Astrocyte (in vitro differentiated cells and primary cell): Measurements from ENCODE around the gene COPZ1. TPM values are rescaled to one million over a fixed set of nuclear protein-coding genes. Genes with fewer than 3 reads are reported as not detected.
"Not testable (repeated sequence)": the region's sequence is repeated elsewhere in the genome, so short reads cannot be mapped to it uniquely, and the experiment has no call there.

Experiments
- DNase-seq: peaks from one replicate; pipeline ENCODE4 v3.0.0-alpha.2; 2010; ENCODE audit warnings: low read depth
- FAIRE-seq: peaks from 2 replicates; lab custom pipeline; 2011; peaks lifted over from hg19 to GRCh38; lab: Jason Lieb, UNC
- H2AFZ ChIP-seq: 2 replicates; pipeline ENCODE4 v1.6.0; 2012; ENCODE audit warnings: low read depth, low read length, inconsistent platforms
- H3K27ac ChIP-seq: 2 replicates; pipeline ENCODE4 v1.5.1; 2011; ENCODE audit warnings: low read depth, low read length, inconsistent platforms
- H3K27me3 ChIP-seq: 2 replicates; pipeline ENCODE4 v1.6.0; 2011; ENCODE audit warnings: low read length, inconsistent platforms; ENCODE audit not compliant: insufficient read depth
- H3K36me3 ChIP-seq: 2 replicates; pipeline ENCODE4 v1.5.1; 2011; ENCODE audit warnings: low read length, inconsistent platforms; ENCODE audit not compliant: insufficient read depth
- H3K4me1 ChIP-seq: 2 replicates; pipeline ENCODE4 v1.5.1; 2011; ENCODE audit warnings: low read length, inconsistent platforms; ENCODE audit not compliant: insufficient read depth
- H3K4me2 ChIP-seq: 2 replicates; pipeline ENCODE4 v1.6.0; 2012; ENCODE audit warnings: low read length, inconsistent platforms
- H3K4me3 ChIP-seq: 2 replicates; pipeline ENCODE4 v1.5.1; 2011; ENCODE audit warnings: low read depth, mild to moderate bottlenecking, low read length, inconsistent platforms; ENCODE audit not compliant: insufficient read depth
- H3K79me2 ChIP-seq: 2 replicates; pipeline ENCODE4 v1.6.0; 2012; ENCODE audit warnings: mild to moderate bottlenecking, low read length, inconsistent platforms; ENCODE audit not compliant: insufficient read depth
- H3K9ac ChIP-seq: 2 replicates; pipeline ENCODE4 v1.6.0; 2012; ENCODE audit warnings: mild to moderate bottlenecking, low read length, inconsistent platforms
- H3K9me3 ChIP-seq: 2 replicates; pipeline ENCODE4 v1.5.1; 2012; ENCODE audit warnings: low read depth, mild to moderate bottlenecking, low read length, inconsistent platforms; ENCODE audit not compliant: insufficient read depth
- H4K20me1 ChIP-seq: 2 replicates; pipeline ENCODE4 v1.6.0; 2012; ENCODE audit warnings: low read length, inconsistent platforms; ENCODE audit not compliant: insufficient read depth
- H3K27ac Mint-ChIP-seq: one replicate; pipeline ENCODE4 v1.8.0; 2021; ENCODE audit warnings: mild to moderate bottlenecking, mixed read lengths; ENCODE audit not compliant: unreplicated experiment
- H3K27me3 Mint-ChIP-seq: one replicate; pipeline ENCODE4 v1.8.0; 2021; ENCODE audit warnings: low read depth, mixed read lengths; ENCODE audit not compliant: unreplicated experiment
- H3K36me3 Mint-ChIP-seq: one replicate; pipeline ENCODE4 v1.8.0; 2021; ENCODE audit warnings: low read depth, mixed read lengths; ENCODE audit not compliant: unreplicated experiment
- H3K4me1 Mint-ChIP-seq: one replicate; pipeline ENCODE4 v1.8.0; 2021; ENCODE audit warnings: low read depth, mixed read lengths; ENCODE audit not compliant: unreplicated experiment
- H3K4me3 Mint-ChIP-seq: one replicate; pipeline ENCODE4 v1.8.0; 2021; ENCODE audit warnings: mild to moderate bottlenecking, moderate library complexity, mixed read lengths; ENCODE audit not compliant: unreplicated experiment
- H3K9me3 Mint-ChIP-seq: one replicate; pipeline ENCODE4 v1.8.0; 2021; ENCODE audit warnings: mild to moderate bottlenecking, mixed read lengths; ENCODE audit not compliant: unreplicated experiment
- CTCF ChIP-seq: IDR thresholded peaks from 2 replicates; pipeline ENCODE4 v1.5.1; 2011; ENCODE audit warnings: low read depth, mild to moderate bottlenecking, inconsistent platforms, low read length, moderate library complexity; ENCODE audit not compliant: insufficient read depth
- EZH2 ChIP-seq: IDR thresholded peaks from 2 replicates; pipeline ENCODE4 v1.6.1; 2012; ENCODE audit warnings: mild to moderate bottlenecking, low read length, inconsistent platforms; ENCODE audit not compliant: insufficient read depth
- total RNA-seq: library from RNA; stranded (reverse); gene quantifications from 2 replicates; pipeline ENCODE4 v1.2.1, GENCODE V29; 2021

Gene COPZ1
- total RNA-seq, 1 donor from 2014 or later, result 136 TPM

- H3K9ac ChIP-seq, result peak within 1 kb of the TSS; percentile 95
- peaks cover 42% of the 10 kb centered on the region for H4K20me1 ChIP-seq
- no peak within 1 kb of the TSS for H3K4me3 Mint-ChIP-seq
- TF ChIP-seq CTCF, result no peak
- TF ChIP-seq EZH2, result no peak
- H3K9me3 ChIP-seq, result no peaks in the 10 kb centered on the region
- H3K79me2 ChIP-seq, result peaks cover 85% of the 10 kb centered on the region
- H3K4me1 Mint-ChIP-seq, result peaks cover 24% of the 10 kb centered on the region
- DNase-seq, result peak; percentile 100
- no peaks in the 10 kb centered on the region for H3K27me3 Mint-ChIP-seq
- peak within 1 kb of the TSS; percentile 85 for H3K4me2 ChIP-seq
- H3K4me1 ChIP-seq, result peaks cover 27% of the 10 kb centered on the region
- no peak for FAIRE-seq
- no peaks in the 10 kb centered on the region for H3K27me3 ChIP-seq
- H3K27ac Mint-ChIP-seq, result no peak within 1 kb of the TSS
- H3K36me3 ChIP-seq, result peaks cover 32% of the 10 kb centered on the region
- H3K27ac ChIP-seq, result peak within 1 kb of the TSS; percentile 95
- peaks cover 34% of the 10 kb centered on the region for H3K36me3 Mint-ChIP-seq
- H2AFZ ChIP-seq, result peak within 1 kb of the TSS; percentile 85
- H3K9me3 Mint-ChIP-seq, result no peaks in the 10 kb centered on the region
- H3K4me3 ChIP-seq, result peak within 1 kb of the TSS; percentile 90
Observed at GRCh38 chr12:54279632-54280467, 45.1 kb upstream of the COPZ1 start, which contains the start of gene CBX5. Gene CBX5 (minus strand): TSS chr12:54280122. CDS start chr12:54257650, 22,472 bp downstream.

GRCh38 chr12:54280468-54281260 lies 44.3 kb upstream of the COPZ1 start, which contains the start of gene HNRNPA1:
Gene HNRNPA1 (plus strand): TSS chr12:54280726. CDS start chr12:54280808, 82 bp downstream.
- Mint-ChIP-seq H3K9me3 (no peaks in the 10 kb centered on the region), H3K27ac (no peak within 1 kb of the TSS), H3K27me3 (no peaks in the 10 kb centered on the region), H3K36me3 (peaks cover 34% of the 10 kb centered on the region), H3K4me3 (no peak within 1 kb of the TSS), H3K4me1 (peaks cover 28% of the 10 kb centered on the region)
- H3K79me2 ChIP-seq, result peaks cover 81% of the 10 kb centered on the region
- TF ChIP-seq EZH2 (no peak), CTCF (no peak)
- peak within 1 kb of the TSS; percentile 95 for H3K9ac ChIP-seq
- peak within 1 kb of the TSS; percentile 90 for H3K4me3 ChIP-seq
- H3K4me1 ChIP-seq, result peaks cover 31% of the 10 kb centered on the region
- peak; percentile 26 for FAIRE-seq
- H3K27me3 ChIP-seq, result no peaks in the 10 kb centered on the region
- H2AFZ ChIP-seq, result peak within 1 kb of the TSS; percentile 85
- peak within 1 kb of the TSS; percentile 95 for H3K27ac ChIP-seq
- H3K9me3 ChIP-seq, result no peaks in the 10 kb centered on the region
- H3K4me2 ChIP-seq, result peak within 1 kb of the TSS; percentile 85
- H3K36me3 ChIP-seq, result peaks cover 38% of the 10 kb centered on the region
- peaks cover 50% of the 10 kb centered on the region for H4K20me1 ChIP-seq
- DNase-seq, result peak; percentile 99

- not testable (repeated sequence) for H3K4me3 Mint-ChIP-seq, H3K27me3 ChIP-seq, H3K27ac Mint-ChIP-seq, H3K27me3 Mint-ChIP-seq, FAIRE-seq, DNase-seq, H3K9me3 Mint-ChIP-seq, H3K9me3 ChIP-seq, H2AFZ ChIP-seq
- Histone ChIP-seq H4K20me1 (peaks cover 56% of the 10 kb centered on the region), H3K4me1 (peaks cover 31% of the 10 kb centered on the region), H3K4me3 (peak overlapping the region; percentile 90), H3K4me2 (peak overlapping the region; percentile 85), H3K36me3 (peaks cover 43% of the 10 kb centered on the region), H3K79me2 (peaks cover 78% of the 10 kb centered on the region), H3K9ac (peak overlapping the region; percentile 95), H3K27ac (peak overlapping the region; percentile 95)
- H3K36me3 Mint-ChIP-seq, result peaks cover 36% of the 10 kb centered on the region
- peaks cover 33% of the 10 kb centered on the region for H3K4me1 Mint-ChIP-seq
Observed at GRCh38 chr12:54281261-54281638, 43.7 kb upstream of the COPZ1 start.

GRCh38 chr12:54281694-54282093 lies 43.2 kb upstream of the COPZ1 start:
- peaks cover 31% of the 10 kb centered on the region for H3K4me1 ChIP-seq
- H4K20me1 ChIP-seq, result peaks cover 61% of the 10 kb centered on the region
- H3K4me3 ChIP-seq, result peak overlapping the region; percentile 90
- not testable (repeated sequence) for H3K4me3 Mint-ChIP-seq, DNase-seq, H2AFZ ChIP-seq, H3K27ac Mint-ChIP-seq, H3K9me3 Mint-ChIP-seq, H3K27me3 ChIP-seq, FAIRE-seq, H3K27me3 Mint-ChIP-seq, H3K9me3 ChIP-seq
- H3K4me1 Mint-ChIP-seq, result peaks cover 31% of the 10 kb centered on the region
- peaks cover 74% of the 10 kb centered on the region for H3K79me2 ChIP-seq
- H3K9ac ChIP-seq, result peak overlapping the region; percentile 95
- H3K4me2 ChIP-seq, result peak overlapping the region; percentile 85
- peak overlapping the region; percentile 95 for H3K27ac ChIP-seq
- H3K36me3 ChIP-seq, result peaks cover 48% of the 10 kb centered on the region
- peaks cover 37% of the 10 kb centered on the region for H3K36me3 Mint-ChIP-seq
